HUDEP-2 (cell line): ENCODE results near the gene PRKG1.

Source experiments
- DNase-seq, 76 experiments: peaks; one replicate each; lab custom pipeline; 2025; ENCODE audit not compliant: unreplicated experiment in 76 of 76; lab: John Stamatoyannopoulos, UW

Gene PRKG1

GRCh38 chr10:51075873-51076229 lies 1.6 kb downstream of the PRKG1 start:
- no peak for DNase-seq

- no peak for DNase-seq
Observed at GRCh38 chr10:51076299-51076841, 2.1 kb downstream of the PRKG1 start.

- DNase-seq = no peak
Observed at GRCh38 chr10:51077074-51077473, 2.8 kb downstream of the PRKG1 start.

- no peak for DNase-seq
Observed at GRCh38 chr10:51077507-51077906, 3.2 kb downstream of the PRKG1 start.

- no peak for DNase-seq
Observed at GRCh38 chr10:51079331-51079730, 5.0 kb downstream of the PRKG1 start.

GRCh38 chr10:51079766-51080165 lies 5.5 kb downstream of the PRKG1 start:
- no peak for DNase-seq

- DNase-seq = no peak
Observed at GRCh38 chr10:51080311-51081006, 6.2 kb downstream of the PRKG1 start.

DNA sequence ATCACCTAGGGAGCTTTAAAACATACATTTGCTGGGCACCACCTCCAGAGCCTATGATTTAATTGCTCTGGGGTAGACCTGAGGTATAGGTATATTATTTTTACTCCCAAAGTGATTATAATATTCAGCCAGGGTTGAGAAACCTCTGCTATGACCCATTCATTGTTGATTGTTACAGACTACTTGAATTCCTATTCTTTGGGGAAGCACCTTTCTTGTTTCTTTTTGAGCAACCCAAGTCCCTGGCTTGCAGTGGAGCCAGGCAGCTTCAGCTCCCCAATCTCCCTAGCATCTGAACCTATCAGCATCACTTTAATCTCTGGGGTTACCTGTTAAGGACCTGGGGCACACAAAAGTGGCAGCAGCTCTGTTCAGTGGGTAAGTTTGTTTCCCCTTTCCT lies 8.6 kb downstream of the PRKG1 start:
- DNase-seq = no peak

DNA sequence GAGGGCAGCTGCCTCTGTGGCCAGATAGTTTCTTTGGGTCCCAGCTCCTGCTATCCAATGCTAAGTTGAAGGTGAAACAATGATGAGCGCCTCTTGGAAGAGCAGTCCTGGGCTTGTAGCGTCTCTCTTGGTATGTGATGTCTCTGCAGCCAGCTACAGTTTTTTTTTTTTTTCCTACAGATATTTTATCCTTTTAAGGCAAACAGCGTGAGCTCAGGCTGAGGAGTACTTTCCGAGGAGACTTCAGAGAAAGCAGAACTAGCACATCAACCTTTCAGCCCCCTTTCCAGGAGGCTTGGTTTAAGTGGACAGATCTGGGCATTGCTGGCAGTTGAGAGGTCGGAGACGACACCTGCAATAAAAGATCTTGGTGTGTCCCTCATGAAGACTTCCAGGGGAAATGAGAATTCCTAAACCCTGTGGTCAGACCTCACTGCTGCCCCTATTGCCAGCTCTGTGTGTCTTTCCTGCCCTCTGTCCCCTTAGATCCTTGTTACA lies 9.1 kb downstream of the PRKG1 start:
- DNase-seq = no peak

GRCh38 chr10:51085204-51085603 lies 10.9 kb downstream of the PRKG1 start:
- DNase-seq = no peak

GRCh38 chr10:51086710-51087109 lies 12.4 kb downstream of the PRKG1 start:
- no peak for DNase-seq

DNA sequence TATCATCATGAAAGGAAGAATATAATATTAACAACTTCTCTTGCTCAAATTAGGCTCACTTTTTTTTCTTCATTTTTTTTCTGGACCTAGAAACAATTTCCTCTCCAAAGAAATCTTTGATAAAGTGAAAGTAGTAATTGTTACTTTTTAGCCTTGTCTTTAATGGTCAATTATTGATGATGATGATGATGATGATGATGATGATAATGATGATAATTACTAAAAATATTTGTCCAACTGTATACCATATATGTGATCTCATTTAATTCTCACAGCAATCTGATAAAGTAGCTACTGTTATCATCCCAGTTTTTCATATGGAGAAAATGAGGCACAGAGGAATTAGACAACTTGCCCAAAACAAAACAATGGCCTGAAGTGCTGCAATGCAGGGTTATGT lies 12.8 kb downstream of the PRKG1 start:
- no peak for DNase-seq

- DNase-seq = no peak
Observed at GRCh38 chr10:51090190-51090589, 15.9 kb downstream of the PRKG1 start.

GRCh38 chr10:51092402-51092801 lies 18.1 kb downstream of the PRKG1 start:
- no peak for DNase-seq

DNA sequence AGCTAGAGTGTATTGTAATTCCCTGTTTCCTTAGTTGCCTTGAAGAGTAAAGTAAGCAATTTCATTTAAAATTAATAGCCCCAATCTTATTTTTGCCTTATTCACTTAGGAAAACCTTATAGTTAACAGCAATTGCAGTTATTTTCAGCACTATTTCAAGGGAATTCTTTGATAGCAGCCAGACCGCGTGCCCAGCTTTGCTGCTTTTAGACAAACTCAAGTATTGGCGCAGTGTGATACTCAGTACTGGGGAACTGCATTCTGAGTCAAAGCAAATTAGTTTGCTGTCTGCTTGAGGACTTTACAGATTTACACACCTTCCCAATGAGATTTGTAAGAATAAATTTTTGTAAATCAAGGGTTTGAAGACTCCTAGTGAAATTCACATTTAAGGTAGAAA lies 21.2 kb downstream of the PRKG1 start:
- DNase-seq = no peak

DNA sequence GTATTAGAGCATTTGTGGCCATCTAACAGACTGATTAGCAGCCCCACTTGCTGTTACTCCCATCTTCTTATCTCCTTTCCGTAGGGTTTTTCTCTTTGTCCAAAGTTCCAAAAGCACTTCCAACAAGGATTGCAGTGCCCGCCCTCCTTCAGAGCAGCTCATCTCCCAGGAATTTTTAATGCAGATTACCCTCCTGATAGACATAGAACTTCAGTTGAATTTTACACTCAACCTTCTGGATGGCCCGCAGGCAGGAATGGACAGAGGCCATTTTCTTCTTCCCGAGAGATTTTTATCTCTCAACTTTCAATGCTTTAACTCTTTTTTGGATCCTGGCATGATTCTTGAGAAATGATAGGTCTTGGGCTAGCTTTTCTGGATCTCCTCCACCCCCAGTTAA lies 23.3 kb downstream of the PRKG1 start:
- DNase-seq = no peak

DNA sequence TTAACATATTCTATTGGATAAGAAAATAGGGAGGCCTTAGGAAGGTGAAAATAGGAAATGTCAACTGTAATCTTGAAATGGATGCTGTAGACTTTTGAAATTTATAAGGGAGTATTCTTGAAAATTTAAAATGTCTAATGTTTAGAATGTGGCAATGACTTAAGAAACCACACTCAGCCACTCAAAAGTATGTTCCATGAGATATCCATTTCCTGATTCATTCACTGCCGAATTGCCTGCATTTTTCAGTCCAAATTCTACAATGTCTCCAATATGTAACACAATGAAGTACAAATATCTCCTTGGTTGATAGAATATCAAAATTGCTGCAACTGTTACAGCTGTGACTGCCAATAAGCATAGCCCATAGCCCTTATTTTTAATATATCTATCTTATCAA lies 25.9 kb downstream of the PRKG1 start:
- DNase-seq = no peak

DNA sequence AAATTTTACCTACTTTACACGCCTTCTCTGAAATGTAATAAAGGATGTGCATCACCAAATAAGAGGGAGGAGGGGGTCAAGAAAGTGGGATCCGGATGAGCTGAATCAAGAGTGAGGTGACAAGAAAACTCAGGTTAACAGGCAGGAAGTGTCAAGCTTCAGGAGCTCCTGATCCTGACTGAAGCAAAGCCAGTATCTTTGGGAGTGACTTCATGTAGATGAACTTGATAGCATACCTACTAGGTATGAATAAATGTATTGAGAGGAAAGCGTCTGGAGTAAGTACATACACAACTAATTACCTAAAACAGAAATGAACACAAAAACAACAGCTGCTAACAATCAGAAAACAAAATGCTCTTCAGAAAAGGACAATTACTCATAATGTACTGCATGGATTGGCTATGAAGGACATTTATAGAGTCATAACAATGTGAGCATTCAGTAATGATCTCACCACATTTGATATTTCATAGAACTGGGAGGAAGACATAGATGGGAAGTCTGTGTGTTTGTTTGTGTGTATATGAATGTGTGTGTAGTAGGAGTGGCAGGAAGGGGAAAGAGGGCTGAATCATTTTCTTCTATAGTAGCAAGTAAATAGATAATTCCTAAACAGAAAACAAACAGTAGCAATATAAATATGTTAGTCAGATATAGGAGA lies 29.4 kb downstream of the PRKG1 start:
- DNase-seq = no peak

GRCh38 chr10:51106311-51106945 lies 32.1 kb downstream of the PRKG1 start:
- DNase-seq = no peak

DNA sequence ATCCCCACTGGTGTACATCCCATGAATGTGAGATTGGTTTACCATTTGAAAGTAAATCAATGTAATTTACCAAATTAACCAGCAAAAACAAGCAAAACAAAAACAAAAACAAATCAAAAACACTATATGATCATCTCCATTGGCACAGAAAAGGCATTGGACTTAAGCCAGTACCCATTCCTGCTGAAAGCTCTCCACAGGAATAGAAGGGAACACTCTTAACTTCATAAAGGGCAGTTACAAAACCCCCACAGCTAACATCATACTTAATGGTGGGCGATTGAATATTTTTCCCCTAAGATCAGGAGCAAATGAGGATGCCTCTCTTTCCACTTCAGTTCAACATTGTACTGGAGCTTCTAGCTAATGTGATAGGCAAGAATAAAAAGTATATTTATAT lies 34.1 kb downstream of the PRKG1 start:
- no peak for DNase-seq

- no peak for DNase-seq
Observed at GRCh38 chr10:51109801-51110533, 35.7 kb downstream of the PRKG1 start.
